Measurements from ENCODE around the gene TMEM209. TPM values are rescaled to one million over a fixed set of nuclear protein-coding genes. Genes with fewer than 3 reads are reported as not detected.
"Not testable (repeated sequence)": the region's sequence is repeated elsewhere in the genome, so short reads cannot be mapped to it uniquely, and the experiment has no call there.

Gene TMEM209
- polyA plus RNA-seq, 1 donor (not counting 4 experiments of a cell fraction or from before 2014, with no cell fraction given) = 20.0 TPM

DNA sequence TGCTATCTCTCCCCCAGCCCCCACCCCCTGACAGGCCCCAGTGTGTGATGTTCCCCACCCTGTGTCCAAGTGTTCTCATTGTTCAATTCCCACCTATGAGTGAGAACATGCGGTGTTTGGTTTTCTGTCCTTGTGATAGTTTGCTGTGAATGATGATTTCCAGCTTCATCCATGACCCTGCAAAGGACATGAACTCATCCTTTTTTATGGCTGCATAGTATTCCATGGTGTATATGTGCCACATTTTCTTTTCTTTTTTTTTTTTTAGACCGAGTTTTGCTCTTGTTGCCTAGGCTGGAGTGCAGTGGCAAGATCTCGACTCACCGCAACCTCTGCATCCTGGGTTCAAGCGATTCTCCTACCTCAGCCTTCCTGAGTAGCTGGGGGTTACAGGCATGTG is 43.6 kb upstream of the TMEM209 start:
- FAIRE-seq; H3K4me3 ChIP-seq (ENCODE audit: control insufficient read depth in 2 of 3, extremely low read depth in 1 of 3, insufficient read depth in 2 of 3, low read depth in 1 of 3, low read length in 3 of 3); H3K9me1 ChIP-seq (ENCODE audit: control insufficient read depth, extremely low read depth, insufficient read depth, low read length); H2AFZ ChIP-seq (ENCODE audit: control insufficient read depth, low read length); H3K9me3 ChIP-seq (ENCODE audit: control insufficient read depth, low read depth, low read length); H4K20me1 ChIP-seq (ENCODE audit: control insufficient read depth, extremely low read depth, insufficient read depth, low read length); H3K4me2 ChIP-seq (ENCODE audit: control insufficient read depth, extremely low read depth, insufficient read depth, low read depth, low read length); H3K9ac ChIP-seq (ENCODE audit: control insufficient read depth, extremely low read depth, insufficient read depth, low read length); DNase-seq (ENCODE audit: low read depth, low spot score); dilution Hi-C loops (cut with MboI; ENCODE audit: extremely low pct_ligation_motif_present, low sequenced_read_pairs); H3K79me2 ChIP-seq (ENCODE audit: control insufficient read depth, insufficient read depth, low read length); H3K4me1 ChIP-seq (ENCODE audit: control insufficient read depth, extremely low read depth, insufficient read depth, low read length); H3K27me3 ChIP-seq (ENCODE audit: control insufficient read depth, extremely low read depth, insufficient read depth, low read length); H3K27ac ChIP-seq (ENCODE audit: control insufficient read depth, insufficient read depth, low read length); H3K36me3 ChIP-seq (ENCODE audit: control insufficient read depth in 2 of 2, extremely low read depth in 1 of 2, insufficient read depth in 2 of 2, low read length in 2 of 2): not testable (repeated sequence)

DNA sequence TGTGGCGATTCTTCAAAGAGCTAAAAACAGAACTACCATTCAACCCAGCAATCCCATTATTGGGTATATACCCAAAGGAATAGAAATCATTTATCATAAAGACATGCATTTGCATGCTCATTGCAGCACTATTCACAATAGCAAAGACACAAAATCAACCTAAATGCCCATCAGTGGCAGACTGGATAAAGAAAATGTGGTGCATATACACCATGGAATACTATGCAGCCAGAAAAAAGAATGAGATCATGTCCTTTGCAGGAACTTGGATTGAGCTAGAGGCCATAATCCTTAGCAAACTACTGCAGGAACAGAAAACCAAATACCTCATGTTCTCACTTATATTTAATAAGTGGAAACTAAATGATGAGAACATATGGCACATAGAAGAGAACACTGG is 41.3 kb upstream of the TMEM209 start:
- H3K9ac ChIP-seq (ENCODE audit: control insufficient read depth, extremely low read depth, insufficient read depth, low read length); H4K20me1 ChIP-seq (ENCODE audit: control insufficient read depth, extremely low read depth, insufficient read depth, low read length); H2AFZ ChIP-seq (ENCODE audit: control insufficient read depth, low read length); FAIRE-seq; H3K79me2 ChIP-seq (ENCODE audit: control insufficient read depth, insufficient read depth, low read length); H3K9me1 ChIP-seq (ENCODE audit: control insufficient read depth, extremely low read depth, insufficient read depth, low read length); H3K9me3 ChIP-seq (ENCODE audit: control insufficient read depth, low read depth, low read length); H3K4me2 ChIP-seq (ENCODE audit: control insufficient read depth, extremely low read depth, insufficient read depth, low read depth, low read length); H3K27ac ChIP-seq (ENCODE audit: control insufficient read depth, insufficient read depth, low read length); dilution Hi-C loops (cut with MboI; ENCODE audit: extremely low pct_ligation_motif_present, low sequenced_read_pairs); H3K27me3 ChIP-seq (ENCODE audit: control insufficient read depth, extremely low read depth, insufficient read depth, low read length); H3K36me3 ChIP-seq (ENCODE audit: control insufficient read depth in 2 of 2, extremely low read depth in 1 of 2, insufficient read depth in 2 of 2, low read length in 2 of 2); H3K4me3 ChIP-seq (ENCODE audit: control insufficient read depth in 2 of 3, extremely low read depth in 1 of 3, insufficient read depth in 2 of 3, low read depth in 1 of 3, low read length in 3 of 3); DNase-seq (ENCODE audit: low read depth, low spot score): not testable (repeated sequence)
- H3K4me1 ChIP-seq (ENCODE audit: control insufficient read depth, extremely low read depth, insufficient read depth, low read length) = peaks cover 12% of the 10 kb centered on the region

DNA sequence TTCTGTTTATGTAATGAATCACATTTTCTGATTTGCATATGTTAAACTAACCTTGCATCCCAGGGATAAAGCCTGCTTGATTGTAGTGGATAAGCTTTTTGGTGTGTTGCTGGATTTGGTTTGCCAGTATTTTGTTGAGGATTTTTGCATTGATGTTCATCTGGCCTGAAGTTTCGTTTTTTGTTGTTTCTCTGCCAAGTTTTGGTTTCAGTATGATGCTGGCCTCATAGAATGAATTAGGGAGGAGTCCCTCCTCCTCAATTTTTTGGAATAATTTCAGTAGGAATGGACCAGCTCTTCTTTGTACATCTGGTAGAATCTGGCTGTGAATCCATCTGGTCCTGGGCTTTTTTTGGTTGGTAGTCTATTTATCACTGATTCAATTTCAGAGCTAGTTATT is 38.3 kb upstream of the TMEM209 start:
- H3K27me3 ChIP-seq (ENCODE audit: control insufficient read depth, extremely low read depth, insufficient read depth, low read length); FAIRE-seq; H4K20me1 ChIP-seq (ENCODE audit: control insufficient read depth, extremely low read depth, insufficient read depth, low read length); DNase-seq (ENCODE audit: low read depth, low spot score); H3K4me3 ChIP-seq (ENCODE audit: control insufficient read depth in 2 of 3, extremely low read depth in 1 of 3, insufficient read depth in 2 of 3, low read depth in 1 of 3, low read length in 3 of 3); H3K27ac ChIP-seq (ENCODE audit: control insufficient read depth, insufficient read depth, low read length); H3K36me3 ChIP-seq (ENCODE audit: control insufficient read depth in 2 of 2, extremely low read depth in 1 of 2, insufficient read depth in 2 of 2, low read length in 2 of 2); H2AFZ ChIP-seq (ENCODE audit: control insufficient read depth, low read length); H3K79me2 ChIP-seq (ENCODE audit: control insufficient read depth, insufficient read depth, low read length); H3K9ac ChIP-seq (ENCODE audit: control insufficient read depth, extremely low read depth, insufficient read depth, low read length); dilution Hi-C loops (cut with MboI; ENCODE audit: extremely low pct_ligation_motif_present, low sequenced_read_pairs); H3K4me2 ChIP-seq (ENCODE audit: control insufficient read depth, extremely low read depth, insufficient read depth, low read depth, low read length); H3K9me1 ChIP-seq (ENCODE audit: control insufficient read depth, extremely low read depth, insufficient read depth, low read length); H3K9me3 ChIP-seq (ENCODE audit: control insufficient read depth, low read depth, low read length): not testable (repeated sequence)
- peaks cover 12% of the 10 kb centered on the region for H3K4me1 ChIP-seq (ENCODE audit: control insufficient read depth, extremely low read depth, insufficient read depth, low read length)

Data from keratinocyte (primary cell).